ENCODE data around the gene ALDH2.
"Not testable (repeated sequence)": the region's sequence is repeated elsewhere in the genome, so short reads cannot be mapped to it uniquely, and the experiment has no call there.

The ALDH2 gene

GRCh38 chr12:111791507-111791906, 24.8 kb downstream of the ALDH2 start:
- no peak for DNase-seq

- peak; percentile 34 for DNase-seq
Observed at GRCh38 chr12:111792155-111792855, 25.6 kb downstream of the ALDH2 start.

- DNase-seq, result no peak
Observed at GRCh38 chr12:111792856-111793235, 26.1 kb downstream of the ALDH2 start.

- DNase-seq, result no peak
Observed at GRCh38 chr12:111798182-111798581, 31.4 kb downstream of the ALDH2 start.

GRCh38 chr12:111799758-111800157, 33.0 kb downstream of the ALDH2 start:
- no peak for DNase-seq

GRCh38 chr12:111803038-111803626, 36.4 kb downstream of the ALDH2 start:
- no peak for DNase-seq

- no peak for DNase-seq
Observed at GRCh38 chr12:111803851-111804250, 37.1 kb downstream of the ALDH2 start.

GRCh38 chr12:111806304-111806703, 39.6 kb downstream of the ALDH2 start:
- DNase-seq, result no peak

GRCh38 chr12:111807232-111807631, 40.5 kb downstream of the ALDH2 start:
- no peak for DNase-seq

GRCh38 chr12:111812881-111813741, 46.4 kb downstream of the ALDH2 start:
- DNase-seq, result peak; percentile 95

- DNase-seq, result no peak
Observed at GRCh38 chr12:111816065-111816615, 49.4 kb downstream of the ALDH2 start.

- DNase-seq, result not testable (repeated sequence)
Observed at GRCh38 chr12:111816898-111817297, 50.2 kb downstream of the ALDH2 start.

- no peak for DNase-seq
Observed at GRCh38 chr12:111818340-111818739, 51.6 kb downstream of the ALDH2 start.

GRCh38 chr12:111819191-111820158, 52.7 kb downstream of the ALDH2 start:
- DNase-seq, result no peak

GRCh38 chr12:111820828-111821227, 54.1 kb downstream of the ALDH2 start:
- DNase-seq, result not testable (repeated sequence)

GRCh38 chr12:111822886-111823285, 56.2 kb downstream of the ALDH2 start:
- DNase-seq, result no peak

- DNase-seq, result no peak
Observed at GRCh38 chr12:111823891-111824290, 57.2 kb downstream of the ALDH2 start.

GRCh38 chr12:111824312-111824711, 57.6 kb downstream of the ALDH2 start:
- DNase-seq, result peak; percentile 48

- no peak for DNase-seq
Observed at GRCh38 chr12:111825509-111825908, 58.8 kb downstream of the ALDH2 start.

GRCh38 chr12:111826316-111826715, 59.6 kb downstream of the ALDH2 start:
- no peak for DNase-seq

GRCh38 chr12:111826992-111827391, 60.3 kb downstream of the ALDH2 start:
- DNase-seq, result no peak

- no peak for DNase-seq
Observed at GRCh38 chr12:111827907-111828306, 61.2 kb downstream of the ALDH2 start.
